Stimulated activated CD4-positive, alpha-beta T cell treated with anti-CD3 and anti-CD28 coated beads, Interleukin-4, amount 100 ng/mL, for 4 hours (primary cell): Measurements from ENCODE around the gene ALPK1.

Experiments
- DNase-seq, 2 experiments: peaks; one replicate each; pipeline ENCODE4 v3.0.0-alpha.2; 2020

ALPK1 gene

DNA sequence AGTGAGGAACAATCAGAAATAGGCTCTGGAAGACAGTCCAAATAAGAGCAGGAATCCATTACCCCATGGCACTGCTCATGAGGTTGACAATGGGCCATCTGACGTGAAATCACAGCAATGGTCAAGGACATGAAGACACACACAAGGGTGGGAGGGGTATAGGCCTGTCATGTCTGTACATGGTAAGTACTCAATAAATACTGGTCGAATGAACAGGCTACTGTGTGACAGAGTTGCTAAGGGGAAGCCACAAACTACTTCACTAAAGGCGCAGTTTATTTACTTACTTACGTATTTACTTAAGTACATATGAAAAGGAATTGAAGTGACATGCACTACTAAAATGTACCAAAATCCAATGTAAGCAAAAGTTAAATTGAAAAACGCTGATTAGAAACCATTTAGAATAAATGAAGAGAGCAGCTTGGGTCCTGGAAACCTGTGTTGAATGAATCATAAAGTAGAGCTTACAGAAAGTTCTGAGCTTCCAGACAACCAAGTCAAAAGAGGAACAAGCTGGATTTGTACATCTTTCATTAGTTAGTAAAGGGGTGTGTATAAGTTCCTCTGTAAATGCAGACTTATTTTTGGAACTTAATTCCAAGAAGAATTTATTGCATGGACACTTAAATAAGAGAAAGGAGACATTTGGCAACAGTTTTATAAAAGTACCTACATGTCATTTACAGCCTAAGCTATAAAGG is 32.7 kb downstream of the ALPK1 start:
- no peak for DNase-seq

DNA sequence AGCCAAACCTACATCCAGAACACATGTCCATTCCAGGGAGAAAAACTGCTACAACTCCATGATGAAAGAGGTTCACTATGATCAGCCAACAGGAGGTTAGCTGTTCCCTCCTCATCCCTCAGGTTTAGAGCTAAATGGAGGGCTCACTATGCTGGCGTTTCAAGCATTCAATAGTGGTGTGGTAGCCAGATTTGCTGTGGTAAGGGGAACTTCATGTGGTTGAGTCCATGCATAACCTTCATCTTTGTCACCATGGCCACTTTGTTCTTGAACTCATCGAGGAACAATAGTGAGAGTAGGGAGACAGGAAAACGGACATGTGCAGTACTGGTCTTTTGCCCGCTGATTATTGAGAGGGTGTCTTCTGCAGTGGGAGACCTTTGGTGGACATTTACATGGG is 33.8 kb downstream of the ALPK1 start:
- no peak for DNase-seq

DNA sequence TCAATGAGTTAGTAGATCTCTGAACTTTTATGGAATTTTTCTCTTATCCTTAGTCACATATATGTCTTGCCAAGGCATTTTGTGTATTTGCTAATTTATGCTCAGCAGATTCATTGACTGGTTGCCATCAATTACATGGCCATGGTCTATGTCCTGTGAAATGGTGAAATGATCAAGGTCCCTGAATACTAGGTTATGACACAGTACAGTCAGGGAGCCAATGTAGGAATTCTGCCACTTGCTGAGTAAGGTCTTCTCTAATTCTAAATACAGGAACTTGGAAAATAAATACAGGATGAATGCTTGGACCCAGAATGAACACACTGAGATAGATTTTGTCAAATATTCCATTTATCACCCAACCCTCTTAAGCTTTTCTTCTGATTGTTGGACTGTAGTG is 35.2 kb downstream of the ALPK1 start:
- no peak for DNase-seq

DNA sequence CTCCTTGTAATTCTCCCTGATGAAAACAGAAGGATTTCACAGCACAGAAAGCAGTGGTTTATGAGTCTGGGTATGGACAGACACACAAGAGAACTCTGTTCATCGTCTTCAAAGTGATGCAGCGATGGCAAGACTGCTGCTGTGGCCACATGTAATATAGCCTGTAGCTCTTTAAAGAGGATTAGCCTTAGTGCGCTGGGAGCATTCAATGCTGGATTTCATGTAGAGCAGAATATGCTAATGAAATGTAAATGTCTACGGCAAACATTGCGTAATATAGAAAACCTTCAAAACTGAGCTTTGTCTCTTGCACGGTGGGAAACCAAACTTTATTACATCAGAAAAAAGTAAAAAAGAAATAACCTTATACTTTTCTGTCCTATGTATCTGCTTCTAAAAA is 42.9 kb downstream of the ALPK1 start:
- DNase-seq: no peak

DNA sequence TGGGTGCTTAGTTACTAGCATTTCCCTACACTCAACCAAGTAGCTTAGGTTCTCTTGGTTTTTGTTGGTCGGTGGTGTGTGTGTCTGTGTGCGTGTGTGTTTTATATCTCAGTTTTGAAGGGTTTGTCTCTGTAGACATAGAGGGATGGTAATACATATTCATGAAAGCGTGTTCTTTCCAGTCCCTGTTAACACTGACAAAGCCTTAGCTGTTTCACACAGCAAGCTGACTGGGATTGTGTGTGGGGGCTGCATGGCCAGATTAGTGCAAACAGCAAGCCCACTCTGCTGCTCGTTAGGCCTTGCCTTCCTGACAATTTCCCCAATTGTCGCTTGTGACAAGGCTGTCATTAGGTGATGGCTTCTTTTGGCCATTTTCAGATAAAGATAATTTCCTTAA is 43.9 kb downstream of the ALPK1 start:
- DNase-seq: no peak

DNA sequence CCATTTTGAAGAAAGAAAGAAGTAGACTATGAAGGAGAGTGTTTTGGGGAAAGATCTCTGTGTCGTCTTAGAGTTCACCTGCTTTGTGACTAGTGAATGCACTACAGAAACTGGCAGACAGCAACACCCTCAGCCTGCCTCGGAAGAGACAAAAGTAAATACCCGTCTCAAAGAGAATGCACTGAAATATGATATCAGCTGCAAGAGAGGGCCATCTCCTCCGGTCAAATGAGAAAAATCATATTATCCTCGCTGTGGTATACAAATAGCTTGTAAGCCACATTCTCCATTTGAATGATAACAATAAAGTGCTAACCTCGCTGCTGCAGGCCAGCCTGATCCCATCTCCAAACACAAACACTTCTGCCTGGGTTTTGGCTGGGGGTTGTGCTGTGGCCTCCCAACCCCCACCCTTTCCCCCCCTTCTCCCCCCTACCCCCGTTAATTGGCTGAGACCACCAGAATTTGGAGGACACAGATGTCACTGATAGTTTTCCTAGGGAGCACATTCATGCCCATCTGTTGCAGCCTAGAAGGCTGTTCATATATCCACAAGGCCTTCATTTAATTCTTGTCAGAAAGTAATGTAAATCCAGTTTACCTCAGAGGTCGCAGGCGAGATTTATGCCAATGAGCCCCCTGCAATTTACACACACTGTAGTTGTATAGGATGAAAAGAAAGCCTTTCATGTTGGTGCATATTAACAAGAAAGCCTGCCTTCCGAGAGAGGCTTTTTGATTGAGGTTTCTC is 46.3 kb downstream of the ALPK1 start:
- DNase-seq: no peak

DNA sequence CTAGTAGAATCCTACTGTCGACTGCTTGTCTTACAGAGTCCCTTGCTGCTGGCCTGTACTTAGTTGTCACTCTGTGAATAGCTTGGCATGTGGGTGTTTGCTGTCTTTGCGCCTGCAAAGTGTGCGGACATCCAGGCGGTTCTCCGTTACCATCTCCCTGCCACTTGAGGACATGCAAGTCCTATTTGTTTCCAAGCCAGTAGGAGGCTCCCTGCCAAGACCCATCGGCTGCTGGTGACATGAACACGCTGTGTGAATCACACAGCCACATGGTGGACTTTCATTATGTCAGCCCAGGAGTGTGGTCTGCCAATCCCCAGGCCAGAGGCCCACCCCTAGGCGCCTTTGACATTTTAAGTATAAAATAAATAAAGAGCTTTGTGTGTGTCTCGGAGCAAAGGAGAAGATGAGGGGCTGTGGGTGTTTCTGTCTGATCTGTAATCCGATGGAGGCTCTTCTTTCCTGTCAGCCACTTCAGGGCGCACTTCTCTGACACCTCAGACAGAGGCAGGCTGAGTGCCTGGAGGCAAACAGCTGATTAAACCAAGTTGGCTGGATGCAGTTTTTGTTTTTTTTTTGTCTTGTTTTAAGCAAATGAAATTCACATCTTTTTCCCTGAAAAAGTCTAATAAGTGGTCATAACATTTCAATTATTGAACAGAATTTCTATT is 51.5 kb downstream of the ALPK1 start:
- DNase-seq: no peak

DNA sequence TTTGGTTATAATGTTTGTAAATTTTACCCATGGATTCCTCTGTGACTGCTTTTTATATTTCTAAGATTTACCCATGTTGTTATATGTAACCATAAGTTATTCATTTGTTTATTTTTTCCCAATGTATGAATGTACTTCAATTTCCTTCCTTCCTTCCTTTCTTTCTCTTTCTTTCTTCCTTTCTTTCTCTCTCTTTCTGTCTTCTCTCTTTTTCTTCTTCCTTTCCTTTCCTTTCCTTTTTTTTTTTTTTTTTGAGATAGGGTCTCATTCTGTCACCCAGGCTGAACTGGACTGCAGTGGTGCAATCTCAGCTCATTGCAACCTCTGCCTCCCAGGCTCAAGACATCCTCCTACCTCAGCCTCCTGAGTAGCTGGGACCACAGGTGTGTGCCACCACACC is 55.6 kb downstream of the ALPK1 start:
- no peak for DNase-seq

DNA sequence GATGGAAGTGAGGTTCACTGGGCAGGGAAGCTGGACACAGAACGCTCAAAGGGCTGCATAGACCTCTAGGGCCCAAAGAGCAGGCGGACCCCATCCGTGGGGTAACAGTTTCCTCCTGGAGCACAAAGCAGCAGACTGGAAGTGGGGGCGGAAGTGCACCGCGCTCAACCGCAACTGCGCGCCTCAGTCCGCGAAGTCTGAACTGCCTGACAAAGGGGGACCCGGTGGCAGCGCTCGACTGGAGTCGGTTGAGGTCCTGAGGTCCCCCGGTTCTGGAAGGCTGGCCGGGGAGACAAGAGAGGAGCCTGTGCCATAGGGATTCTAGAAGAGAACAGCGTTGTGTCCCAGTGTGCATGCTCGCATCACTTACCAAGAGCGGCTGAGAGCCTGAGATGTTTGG is 58.5 kb downstream of the ALPK1 start:
- DNase-seq: no peak

DNA sequence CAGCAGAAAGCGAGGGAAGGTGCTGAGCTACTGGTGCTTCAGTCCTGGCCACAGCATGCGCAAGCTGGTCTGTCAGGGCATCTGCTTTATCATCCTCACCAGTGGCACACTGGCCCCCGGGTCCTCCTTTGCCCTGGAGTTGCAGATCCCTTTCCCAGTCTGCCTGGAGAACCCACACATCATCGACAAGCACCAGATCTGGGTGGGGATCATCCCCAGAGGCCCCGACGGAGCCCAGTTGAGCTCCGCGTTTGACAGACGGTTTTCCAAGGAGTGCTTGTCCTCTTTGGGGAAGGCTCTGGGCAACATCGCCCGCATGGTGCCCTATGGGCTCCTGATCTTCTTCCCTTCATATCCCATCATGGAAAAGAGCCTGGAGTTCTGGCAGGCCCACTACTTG is 60.3 kb downstream of the ALPK1 start:
- DNase-seq: no peak

DNA sequence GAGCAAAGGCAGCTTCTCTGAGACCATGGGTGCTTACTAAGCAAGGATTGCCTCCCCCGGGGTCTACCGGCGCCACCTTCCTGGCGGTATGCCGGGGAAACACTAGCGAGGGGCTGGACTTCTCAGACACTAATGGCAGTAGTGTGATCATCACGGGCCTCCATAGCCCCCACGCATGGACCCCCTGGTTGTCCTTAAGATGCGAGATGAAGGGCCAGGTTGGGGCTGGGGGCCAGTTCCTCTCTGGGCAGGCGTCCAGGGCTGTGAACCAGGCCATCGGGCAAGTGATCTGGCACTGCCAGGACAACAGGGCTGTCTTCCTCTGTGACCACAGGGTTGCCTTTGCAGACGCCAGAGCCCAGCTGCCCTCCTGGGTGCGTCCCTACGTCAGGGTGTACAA is 60.7 kb downstream of the ALPK1 start:
- no peak for DNase-seq

DNA sequence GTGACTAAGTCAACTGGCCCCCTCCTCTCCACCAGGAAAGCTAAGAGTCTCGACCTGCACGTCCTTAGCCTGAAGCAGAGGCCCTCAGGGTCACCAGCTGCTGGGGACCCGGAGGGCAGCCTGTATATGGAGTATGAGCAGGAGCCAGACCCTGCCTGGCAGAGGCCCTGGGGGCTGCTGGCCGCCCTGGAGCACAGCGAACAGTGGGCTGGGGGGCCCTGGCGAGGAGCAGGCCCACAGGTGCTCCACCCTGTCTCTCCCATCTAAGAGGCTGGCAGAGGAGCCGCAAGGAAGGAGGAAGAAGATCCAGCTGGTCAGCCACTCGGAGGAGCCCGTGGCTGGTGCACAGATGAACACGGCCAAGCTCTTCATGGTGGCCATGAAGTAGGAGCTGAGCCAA is 61.2 kb downstream of the ALPK1 start:
- DNase-seq: no peak

DNA sequence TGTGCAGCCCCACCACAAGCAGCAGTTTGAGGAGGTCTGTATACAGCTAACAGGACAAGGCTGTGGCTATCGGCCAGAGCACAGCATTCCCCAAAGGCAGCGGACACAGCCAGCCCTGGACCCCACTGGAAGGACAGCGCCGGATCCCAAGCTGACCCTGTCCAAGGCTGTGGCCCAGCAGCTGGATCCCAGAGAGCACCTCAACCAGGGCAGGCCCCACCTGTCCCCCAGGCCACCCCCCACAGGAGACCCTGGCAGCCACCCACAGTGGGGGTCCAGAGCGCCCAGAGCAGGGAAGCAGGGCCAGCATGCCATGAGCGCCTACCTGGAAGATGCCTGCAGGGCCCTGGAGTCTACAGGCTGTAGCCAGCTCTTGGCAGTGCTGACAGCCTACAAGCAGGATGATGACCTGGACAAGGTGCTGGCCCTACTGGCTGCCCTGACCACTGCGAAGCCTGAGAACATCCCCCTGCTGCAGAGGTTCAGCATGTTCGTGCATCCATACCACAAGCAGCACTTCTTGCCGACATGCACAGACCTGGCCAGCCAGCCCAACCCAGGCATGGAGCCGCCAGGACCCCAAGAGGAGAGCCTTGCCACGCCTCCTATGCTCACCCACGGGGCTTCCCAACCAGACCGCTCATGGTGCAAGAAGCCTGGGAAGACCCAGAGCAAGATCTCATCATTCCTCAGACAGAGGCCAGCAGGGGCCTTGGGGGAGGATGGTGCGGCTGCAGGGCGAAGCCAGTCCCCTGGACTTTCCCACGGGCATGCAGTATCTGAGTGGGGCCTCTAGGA is 62.0 kb downstream of the ALPK1 start:
- no peak for DNase-seq

DNA sequence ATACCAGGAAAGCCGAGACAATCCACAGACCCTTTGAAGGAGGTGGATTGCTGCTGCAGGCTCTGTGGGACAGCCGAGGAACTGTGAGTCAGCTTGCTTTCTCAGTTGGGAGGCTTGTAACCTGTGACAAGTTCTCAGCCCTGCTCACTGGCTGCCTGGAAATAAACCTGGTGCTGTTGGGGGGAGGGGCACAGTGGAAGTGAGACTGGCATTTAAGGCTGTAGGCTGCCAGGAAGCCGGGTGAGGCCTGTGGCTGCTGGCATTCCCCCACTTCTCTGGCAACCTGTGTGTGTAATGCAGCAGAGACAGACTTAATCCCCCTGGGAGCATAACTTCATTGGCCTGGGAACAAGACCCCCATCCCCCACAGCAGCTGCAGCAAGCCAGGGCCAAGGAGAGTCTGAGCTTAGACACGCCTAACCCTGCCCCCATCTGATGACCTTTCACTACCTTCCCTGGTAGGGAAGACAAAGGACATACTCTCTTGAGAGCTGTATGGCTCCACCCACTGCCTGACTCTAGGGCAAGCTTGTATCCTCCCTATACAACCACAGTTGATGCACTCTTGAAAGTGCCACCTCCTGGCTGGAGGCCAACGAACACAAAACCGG is 64.1 kb downstream of the ALPK1 start:
- no peak for DNase-seq

DNA sequence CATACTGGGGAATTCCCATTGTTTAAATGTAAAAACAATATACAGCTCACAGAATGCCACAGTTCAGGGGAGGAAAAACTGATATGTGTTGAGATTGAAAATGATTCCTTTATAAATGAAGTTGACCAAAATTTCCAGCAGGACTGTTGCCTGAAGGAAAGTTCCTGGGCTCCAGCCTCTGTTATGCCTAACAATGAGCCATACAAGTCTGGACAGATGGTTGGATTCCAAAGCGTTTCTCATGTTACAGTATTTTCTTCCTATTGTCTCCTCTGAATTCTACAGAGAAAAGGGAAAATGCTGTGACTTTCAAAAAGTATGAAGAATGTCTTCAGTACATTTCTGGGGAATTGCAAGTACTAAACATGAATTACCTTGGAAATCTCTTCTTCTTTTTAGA is 73.3 kb downstream of the ALPK1 start:
- DNase-seq: no peak

DNA sequence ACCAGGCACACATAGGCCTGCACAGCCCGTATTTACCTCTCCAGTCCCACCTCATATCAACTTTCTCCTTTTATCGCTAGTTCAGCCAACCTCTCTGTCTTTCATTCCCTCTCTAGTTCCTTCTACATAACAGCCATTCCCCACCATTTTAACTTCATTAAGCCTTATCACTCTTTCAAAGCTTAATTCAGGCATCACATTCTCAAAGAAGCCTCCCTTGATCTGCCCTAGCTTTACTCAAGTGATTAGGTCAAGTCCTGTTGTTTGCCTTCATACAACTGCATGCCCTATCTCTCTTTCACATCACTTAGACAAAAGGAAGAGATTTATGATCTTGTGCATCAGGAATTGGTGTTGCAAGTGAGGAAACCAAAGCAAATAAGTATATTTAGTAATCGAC is 74.2 kb downstream of the ALPK1 start:
- DNase-seq: no peak

DNA sequence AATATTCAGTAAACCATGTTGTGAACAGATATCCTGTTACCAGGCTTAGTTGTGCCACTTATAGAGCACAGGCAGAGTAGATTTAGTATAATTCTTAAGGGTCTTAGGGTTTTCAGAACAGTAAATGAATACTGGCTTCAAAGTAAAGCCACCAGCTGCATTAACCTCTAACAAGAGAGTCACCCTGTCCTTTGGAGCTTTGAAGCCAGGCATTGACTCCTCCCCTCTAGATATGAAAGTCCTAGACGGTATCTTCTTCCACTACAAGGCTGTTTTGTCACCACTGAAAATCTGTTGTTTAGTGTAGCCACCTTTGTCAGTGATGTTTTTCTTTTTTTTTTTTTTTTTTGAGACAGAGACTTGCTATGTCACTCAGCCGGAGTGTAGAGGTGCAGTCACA is 77.7 kb downstream of the ALPK1 start:
- no peak for DNase-seq

DNA sequence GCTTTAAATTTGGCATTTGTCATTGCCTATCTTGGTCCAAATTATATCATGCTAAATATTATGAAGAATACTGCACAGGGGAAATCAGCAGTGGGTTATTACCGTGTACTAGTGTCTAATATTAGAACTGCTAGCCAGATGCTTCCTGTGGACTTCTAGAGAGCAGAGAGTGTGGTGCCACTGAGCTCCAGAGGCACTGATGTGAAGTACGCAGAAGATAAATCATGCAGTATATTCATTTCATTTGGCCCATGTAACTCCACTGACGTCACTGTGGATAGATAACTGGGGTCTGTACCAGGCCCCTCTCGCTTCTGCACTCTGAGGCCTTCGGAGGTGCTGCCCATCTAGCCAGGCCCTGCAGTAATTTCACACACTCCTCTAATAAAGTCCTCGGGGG is 80.0 kb downstream of the ALPK1 start:
- no peak for DNase-seq

DNA sequence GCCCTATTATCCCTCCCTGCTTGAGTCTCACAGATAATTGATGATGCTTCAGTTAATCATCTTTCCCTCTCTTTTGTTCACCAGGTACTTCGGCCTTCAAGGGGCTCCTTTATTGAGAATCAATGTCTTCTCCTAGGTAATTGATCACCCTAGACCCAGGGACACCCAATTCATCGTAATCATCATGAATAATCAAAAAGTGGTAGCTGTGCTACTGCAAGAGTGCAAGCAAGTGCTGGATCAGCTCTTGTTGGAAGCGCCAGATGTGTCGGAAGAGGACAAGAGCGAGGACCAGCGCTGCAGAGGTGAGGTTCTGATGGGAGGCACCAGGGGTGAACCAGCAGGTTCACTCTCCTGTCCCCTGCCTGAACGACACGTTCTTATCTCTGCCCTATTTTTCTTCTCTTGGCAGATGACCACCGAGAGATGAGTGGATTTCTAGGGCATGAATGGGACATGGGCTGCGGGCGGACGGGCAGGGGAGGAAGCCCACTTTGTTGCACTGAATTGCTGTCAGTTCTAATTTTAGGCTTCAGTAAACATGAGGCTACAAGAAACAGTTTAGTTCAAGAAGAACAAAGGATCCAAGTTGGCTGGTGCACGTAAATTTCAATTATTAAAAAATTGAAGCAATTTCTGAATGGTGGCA is 80.5 kb downstream of the ALPK1 start:
- no peak for DNase-seq

DNA sequence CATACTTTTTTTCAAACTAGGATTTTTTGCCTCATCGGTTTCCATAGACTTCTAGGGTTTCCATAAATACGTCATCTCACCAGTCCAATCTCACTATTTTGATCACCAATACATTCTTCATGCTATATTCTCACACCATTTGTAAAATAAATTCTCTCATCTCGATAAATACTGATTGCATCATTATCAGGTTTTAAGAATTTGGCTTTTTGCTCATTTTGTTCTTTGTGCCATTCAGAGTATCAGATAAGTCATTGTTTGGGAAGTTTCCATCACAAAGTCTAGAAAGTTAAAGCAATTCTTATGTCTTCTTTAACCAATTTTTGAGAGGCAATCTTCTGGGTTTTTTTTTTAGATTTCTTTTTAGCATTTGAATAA is 81.1 kb downstream of the ALPK1 start:
- DNase-seq: no peak

DNA sequence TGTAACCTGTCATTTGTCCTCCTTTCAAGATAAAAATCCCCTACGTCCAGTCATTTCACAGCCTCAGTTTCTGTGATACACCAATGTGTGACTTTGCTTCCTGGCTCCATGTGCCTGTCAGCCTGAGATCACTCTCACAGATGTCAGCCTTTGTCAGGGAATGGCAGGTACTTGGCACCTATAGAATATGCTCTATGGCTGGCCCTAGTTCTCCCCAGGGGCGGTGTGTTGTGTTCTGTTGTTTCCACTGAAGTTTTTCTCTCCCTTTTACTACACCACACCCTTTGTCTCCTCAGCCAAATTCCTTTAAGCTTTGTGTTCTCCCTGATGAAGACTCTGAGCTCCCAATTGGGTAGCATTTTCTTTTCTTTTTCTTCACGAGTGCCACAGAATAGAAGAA is 81.7 kb downstream of the ALPK1 start:
- DNase-seq: no peak

DNA sequence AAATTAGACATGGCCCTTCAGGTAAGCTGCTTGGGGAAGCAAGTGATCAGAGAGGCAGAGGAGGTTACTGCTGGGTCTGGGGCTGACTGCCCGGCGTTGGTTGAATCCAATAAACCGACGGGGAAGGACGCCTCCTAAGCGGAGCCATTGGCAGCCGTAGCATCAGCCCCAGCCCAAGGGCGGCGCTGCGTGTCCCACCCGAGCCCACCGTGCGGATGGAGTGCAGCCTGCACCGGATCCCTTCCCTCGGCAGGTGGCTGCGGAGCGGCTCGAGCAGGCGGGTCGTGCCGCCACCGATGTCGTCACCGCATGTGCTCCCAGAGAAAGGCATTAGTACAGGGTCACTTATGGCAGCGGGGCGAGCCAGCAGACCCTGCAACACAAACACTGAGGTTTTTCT is 82.1 kb downstream of the ALPK1 start:
- no peak for DNase-seq
